Measurements from ENCODE around the gene CHIA.

GRCh38 chr1:111347026-111347425 lies 56.4 kb downstream of the CHIA start:
- TF ChIP-seq CTCF (IDR thresholded peaks at IDR 0.05; ENCODE audit: borderline replicate concordance, extremely low read depth, low read length, poor library complexity, severe bottlenecking) (no peak), EZH2 (IDR thresholded peaks at IDR 0.05; ENCODE audit: borderline replicate concordance, low read depth, low read length, severe bottlenecking) (no peak)
